ENCODE measurements around the gene PDPK1.

Gene PDPK1
- 76.6 to 89.3 reads per million in 2 experiments for total RNA-seq

DNA sequence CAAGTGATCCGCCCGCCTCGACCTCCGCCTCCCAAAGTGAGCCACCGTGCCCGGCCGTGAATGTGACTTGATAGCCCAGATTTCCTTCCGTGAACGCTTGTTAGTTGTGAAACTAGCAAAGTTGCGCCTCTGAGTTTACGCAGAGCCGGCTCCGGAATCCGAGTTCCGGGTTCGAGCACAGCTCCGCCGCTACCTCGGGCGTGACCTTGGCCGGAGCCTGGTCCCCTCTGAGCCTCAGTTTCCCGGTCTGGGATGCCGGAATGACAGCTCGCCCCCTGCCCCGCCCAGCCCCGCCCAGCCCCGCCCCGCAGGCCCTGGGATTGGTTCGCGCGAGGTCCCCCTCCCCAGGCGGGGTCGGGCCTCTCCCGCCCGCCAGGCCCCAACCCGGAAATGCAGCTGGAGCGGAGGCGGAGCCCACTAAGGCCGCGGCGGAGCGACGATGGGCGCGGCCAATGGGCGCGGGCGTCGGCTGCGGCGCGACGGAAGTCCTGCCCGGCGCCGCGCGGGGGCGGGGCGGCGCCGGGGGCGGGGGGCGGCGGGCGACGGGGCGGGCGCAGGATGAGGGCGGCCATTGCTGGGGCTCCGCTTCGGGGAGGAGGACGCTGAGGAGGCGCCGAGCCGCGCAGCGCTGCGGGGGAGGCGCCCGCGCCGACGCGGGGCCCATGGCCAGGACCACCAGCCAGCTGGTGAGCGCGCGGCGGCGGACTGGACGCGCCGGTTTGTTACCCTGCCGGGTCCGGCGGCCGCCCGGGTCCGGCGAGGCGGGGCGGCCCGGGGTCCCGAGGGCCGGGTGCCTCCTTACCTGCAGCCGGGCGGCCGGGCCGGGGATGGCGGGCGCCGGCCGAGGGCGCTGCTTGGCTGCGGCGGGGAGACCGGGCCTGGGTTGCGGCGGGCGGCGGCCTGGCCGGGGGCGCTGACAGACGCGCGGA, at the start of gene PDPK1:
Gene PDPK1 (plus strand): TSS at position 571 of the 929 bp plus-strand sequence. CDS start 92 bp downstream, at position 663.
- DNase-seq (ENCODE audit: low read depth), result peak; percentile 91

DNA sequence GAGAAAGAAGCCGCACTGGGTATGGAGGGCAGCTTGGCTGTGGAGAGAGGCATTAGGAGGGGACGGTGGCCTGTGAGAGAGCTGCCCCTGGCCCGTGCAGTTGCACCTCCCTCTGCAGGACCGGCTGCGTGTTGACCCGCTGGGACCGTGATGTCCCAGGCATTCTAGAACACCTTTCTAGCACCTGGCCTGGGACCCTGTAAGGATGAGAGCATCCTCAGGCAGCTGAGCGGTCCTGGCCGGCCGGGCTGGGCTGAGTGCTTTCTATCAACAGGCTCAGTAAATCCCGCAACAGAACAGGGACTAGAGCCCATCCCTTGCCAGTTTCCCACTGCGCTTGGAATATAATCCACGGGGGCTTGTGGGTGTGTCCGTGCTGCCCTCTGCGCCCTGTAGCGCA, 48.2 kb upstream of the PDPK1 start:
- DNase-seq (ENCODE audit: low read depth), result no peak

DNA sequence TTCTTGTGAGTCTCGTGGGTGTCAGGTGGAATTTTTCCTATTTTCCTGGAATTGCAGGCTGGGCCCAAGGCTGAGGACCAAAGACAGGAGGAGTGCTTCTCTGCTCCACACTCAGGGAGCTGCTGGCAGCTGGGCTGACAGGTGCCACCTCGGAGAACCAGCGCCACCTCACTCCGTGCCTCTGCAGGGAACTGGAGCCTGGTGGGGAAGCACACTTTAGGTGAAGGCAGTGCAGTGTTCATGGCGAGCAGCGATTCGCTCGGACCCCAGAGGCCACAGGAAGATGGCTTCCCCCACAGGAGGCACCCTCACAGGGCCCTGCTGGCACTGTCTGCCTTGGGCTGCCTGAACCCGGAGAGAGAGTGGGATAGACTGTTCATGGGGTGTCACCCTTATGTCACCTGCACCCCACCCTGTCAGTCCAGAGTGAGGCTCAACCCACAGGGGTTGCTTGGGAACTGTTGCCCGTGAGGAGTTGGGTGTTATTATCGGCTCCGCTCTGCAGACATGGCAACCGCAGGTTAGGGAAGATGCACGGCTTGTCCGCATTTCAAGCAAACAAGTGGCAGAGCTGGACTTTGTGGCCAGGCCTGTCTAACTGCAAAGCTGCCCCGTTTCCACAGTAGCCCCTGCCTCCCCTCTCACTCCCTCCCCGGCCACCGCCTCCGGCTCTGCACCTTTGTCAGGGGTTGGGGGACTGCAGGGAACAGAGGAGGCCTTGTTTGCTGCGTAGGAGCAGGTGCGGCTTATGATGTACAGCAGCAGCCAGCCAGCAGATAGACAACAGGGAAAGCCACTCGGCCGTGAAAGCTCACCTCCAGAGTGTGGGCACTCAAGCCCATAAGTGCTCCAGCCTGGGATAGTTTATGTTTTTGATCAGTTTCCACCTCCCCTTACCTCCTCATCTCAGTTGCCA, 47.4 kb upstream of the PDPK1 start:
- DNase-seq (ENCODE audit: low read depth), result no peak

DNA sequence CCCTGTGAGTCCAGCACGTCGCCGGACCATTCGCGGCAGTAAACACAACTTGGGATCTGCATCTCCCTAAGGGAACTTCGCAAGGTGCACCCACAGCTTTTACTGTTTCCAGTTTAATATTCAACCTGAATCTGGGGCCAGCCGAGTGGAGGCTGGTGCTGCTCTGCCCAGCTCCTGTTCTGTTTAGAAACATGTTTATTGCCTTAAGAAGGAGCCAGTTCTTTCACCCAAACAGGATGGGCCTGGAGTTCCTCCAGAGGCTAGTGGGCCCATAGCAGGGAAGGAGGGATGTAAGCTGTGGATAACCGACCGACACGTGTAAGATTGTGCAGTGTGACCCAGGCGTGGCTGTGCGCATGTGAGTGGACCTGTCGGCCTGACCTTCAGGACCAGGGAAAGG, 45.5 kb upstream of the PDPK1 start:
- DNase-seq (ENCODE audit: low read depth), result no peak

DNA sequence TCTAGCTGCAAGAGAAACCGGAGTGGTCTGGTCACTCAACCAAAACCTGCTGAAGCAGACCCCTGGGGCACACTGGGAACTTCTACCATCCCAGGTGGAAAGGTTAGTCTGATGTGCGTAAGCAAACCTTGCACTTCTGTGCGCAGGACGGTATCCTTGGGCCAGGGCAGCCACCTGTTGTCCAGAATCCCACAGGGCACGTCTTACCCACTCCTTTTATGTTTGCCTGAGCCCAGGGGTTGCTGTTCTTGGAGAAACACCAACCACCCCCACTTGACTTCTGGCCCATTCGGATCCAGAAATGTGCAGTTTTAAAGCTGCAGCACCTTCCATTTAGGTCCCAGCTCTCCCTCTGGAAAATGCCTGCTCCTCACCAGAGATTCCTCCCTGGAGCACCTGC, 44.2 kb upstream of the PDPK1 start:
- DNase-seq (ENCODE audit: low read depth), result no peak

DNA sequence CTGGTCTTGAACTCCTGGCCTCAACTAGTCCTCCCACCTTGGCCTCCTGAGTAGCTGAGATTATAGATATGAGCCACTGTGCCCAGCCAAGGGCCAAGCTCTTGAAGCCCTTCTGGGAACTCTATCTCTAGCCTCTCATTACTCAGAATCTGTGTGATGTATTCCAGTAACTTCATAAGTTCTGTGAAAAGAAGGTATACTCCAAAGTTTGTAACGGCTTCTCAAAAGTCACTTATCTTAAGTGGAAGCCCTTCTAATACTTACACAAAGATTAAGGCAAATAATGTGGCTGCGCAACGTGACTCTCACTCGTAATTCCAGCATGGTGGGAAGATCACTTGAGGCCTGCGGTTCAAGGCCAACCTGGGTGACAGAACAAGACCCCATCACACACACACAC, 43.2 kb upstream of the PDPK1 start:
- DNase-seq (ENCODE audit: low read depth), result no peak

DNA sequence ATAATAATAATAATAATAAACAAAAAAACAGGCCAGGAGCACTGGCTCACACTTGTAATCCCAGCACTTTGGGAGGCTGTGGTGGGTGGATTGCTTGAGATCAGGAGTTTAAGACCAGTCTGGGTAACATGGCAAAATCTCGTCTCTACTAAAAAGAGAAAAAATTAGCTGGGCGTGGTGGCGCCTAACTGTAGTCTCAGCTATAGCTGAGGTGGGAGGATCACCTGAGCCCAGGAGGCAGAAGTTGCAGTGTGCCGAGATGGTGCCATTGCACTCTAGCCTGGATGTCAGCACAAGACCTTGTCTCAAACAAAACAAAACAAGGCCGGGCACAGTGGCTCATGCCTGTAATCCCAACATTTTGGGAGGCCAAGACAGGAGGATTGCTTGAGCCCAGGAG, 42.8 kb upstream of the PDPK1 start:
- no peak for DNase-seq (ENCODE audit: low read depth)

DNA sequence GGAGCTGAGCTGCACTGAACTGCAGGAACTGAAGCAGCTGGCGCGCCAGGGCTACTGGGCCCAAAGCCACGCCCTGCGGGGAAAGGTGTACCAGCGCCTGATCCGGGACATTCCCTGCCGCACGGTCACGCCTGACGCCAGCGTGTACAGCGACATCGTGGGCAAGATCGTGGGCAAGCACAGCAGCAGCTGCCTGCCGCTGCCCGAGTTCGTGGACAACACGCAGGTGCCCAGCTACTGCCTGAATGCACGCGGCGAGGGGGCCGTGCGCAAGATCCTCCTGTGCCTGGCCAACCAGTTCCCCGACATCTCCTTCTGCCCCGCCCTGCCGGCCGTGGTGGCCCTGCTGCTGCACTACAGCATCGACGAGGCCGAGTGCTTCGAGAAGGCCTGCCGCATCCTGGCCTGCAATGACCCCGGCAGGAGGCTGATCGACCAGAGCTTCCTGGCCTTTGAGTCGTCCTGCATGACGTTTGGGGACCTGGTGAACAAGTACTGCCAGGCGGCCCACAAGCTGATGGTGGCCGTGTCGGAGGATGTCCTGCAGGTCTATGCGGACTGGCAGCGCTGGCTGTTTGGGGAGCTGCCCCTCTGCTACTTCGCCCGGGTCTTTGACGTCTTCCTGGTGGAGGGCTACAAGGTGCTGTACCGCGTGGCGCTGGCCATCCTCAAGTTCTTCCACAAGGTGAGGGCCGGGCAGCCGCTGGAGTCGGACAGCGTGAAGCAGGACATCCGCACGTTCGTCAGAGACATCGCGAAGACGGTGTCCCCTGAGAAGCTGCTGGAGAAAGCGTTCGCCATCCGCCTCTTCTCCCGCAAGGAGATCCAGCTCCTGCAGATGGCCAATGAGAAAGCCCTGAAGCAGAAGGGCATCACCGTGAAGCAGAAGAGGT, 41.4 kb upstream of the PDPK1 start:
- no peak for DNase-seq (ENCODE audit: low read depth)

DNA sequence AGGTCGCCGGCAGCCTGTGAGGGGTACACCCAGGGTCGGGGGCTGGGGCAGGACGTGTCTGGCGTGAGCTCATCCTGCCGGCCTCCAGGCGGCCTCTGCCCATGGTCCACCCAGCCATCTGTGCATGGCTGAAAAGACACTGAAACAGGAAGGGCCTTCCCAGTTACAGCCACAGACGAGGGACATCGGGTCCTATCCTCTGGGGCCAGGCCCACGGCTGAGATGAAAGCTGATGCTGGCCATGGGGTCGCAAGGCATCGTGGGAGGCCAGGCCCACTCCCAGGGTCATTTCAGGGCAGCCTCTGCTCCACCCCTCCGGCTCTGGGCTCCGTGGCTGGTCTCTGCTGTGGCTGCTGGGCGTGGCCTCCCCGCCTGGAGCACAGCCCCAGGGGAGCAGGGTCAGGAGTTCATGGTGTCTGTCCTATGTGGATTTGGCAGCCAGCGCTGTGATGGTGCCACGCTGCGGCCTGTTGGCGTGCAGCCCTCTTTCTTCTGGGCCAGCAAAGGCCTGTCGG, 40.6 kb upstream of the PDPK1 start:
- DNase-seq (ENCODE audit: low read depth), result no peak

DNA sequence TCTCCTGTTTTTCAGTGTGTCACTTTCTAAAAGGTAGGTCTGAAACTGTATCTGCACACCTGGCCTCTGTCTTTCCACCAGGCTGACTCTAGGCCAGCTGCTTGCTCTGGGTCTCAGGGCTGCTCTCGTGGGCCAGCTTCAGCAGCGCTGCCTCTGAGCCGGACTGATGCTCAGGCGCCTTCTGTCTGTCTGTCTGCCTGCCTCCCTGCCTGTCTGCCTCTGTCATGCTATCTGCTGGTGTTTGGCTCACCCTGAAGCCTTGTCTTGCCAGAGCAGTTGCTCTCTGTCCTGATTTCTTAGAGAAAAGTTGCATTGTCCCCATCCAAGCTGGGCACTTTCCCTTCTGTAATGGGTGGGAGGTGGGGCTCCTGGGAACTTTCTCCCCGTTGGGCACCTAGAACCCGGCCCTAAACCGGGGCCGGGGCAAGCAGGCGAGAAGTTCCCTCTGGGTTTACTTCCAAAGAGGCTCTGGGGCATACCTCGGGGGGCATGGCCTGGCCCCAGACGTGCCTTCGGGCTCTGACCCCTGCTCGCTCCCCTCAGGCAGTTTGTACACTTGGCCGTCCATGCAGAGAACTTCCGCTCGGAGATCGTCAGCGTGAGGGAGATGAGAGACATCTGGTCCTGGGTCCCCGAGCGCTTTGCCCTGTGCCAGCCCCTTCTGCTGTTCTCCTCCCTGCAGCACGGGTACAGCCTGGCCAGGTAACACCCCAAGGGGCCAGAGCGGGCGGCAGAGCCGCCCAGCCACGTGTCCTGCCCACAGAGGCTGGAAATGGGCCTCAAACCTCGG, 39.9 kb upstream of the PDPK1 start:
- DNase-seq (ENCODE audit: low read depth), result no peak

DNA sequence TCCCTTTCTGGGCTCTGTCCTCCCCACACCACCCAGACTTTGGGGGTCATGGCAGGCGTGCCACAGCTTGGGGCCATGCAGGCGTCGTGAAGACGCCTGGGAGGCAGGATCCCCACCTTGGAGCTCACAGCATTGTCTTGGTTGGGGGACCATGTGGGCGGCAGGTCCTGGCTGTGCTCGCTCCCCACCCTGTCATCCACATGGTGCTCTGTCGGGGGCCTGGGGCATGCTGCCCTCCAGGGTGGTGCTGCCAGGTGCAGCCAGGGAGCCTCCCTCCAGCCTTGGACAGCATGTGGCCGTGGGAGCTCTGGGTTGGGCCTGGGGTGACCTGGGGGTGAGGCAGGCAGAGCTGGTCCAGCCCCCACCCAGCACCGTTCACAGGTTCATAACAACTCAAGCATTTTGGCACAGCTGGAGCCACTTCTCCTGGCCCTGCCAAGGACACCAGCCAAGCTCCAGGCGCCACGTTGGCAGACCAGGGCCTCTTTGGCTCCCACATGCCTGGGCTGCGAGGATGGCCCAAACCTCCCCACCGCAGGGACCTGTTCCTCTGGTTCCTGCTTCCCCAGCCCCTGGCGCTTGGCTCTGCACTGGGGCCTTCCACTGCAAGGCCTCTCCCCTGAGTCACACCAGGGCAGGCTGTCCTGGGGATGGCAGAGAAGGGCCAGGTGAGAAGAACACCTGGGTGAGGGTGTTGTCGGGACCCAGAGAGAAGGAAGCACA, 39.1 kb upstream of the PDPK1 start:
- DNase-seq (ENCODE audit: low read depth), result no peak

DNA sequence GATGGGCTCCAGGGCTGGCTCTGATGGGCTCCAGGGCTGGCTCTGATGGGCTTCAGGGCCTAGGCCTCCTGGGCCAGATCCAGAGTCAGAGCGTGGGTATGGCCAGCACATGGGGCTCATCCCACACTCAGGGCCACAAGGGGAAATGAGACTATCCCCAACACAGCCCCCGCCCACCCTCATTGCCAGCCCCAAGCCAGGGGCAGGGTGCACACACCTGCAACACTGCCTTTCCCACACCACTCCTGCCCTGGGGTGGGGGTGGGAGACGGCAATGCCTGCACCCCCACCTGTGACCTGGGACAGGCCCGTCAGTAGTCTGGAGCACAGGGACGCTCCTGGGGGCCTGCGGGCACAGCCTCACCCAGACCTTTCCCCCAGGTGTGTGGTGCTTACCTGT, 38.4 kb upstream of the PDPK1 start:
- no peak for DNase-seq (ENCODE audit: low read depth)

DNA sequence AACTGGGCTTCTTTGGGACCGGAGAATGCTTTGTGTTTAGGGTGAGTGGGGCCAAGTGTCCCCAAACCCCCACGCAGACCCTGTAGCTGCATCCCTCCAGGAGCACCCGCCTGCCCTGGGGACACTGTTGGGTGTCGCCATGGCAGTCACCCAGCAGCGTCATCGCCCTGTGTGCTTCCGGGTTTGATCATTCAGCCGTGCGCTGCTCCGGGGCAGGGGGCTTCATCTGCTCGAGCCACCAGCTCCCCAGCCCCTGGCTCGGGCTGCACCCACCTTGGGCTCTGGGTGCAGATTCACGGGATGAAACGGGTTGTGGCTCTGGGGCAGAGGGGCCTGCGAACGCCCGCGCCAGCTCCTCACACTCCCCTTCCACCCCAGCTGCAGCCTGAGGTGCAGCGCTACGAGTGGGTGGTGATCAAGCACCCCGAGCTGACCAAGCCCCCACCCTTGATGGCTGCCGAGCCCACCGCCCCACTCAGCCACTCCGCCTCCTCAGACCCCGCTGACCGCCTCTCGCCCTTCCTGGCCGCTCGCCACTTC, 37.9 kb upstream of the PDPK1 start:
- no peak for DNase-seq (ENCODE audit: low read depth)

DNA sequence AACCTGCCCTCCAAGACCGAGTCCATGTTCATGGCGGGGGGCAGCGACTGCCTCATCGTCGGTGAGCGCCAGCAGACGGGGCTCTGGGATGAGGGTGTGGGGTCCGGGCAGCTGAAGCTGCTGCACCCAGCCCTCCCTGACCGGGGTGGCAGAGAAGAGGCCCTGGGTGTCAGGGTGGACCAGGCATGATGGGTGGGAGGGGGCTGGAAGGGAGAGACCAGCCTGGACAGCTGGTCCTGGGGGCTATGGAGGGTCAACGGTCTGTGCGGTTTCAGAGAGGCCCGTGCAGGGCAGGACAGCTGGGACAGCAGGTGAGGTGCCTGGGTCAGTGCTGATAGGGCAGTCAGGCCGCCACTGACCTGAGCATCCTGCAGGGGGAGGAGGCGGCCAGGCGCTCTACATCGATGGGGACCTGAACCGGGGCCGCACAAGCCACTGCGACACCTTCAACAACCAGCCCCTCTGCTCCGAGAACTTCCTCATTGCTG, 37.3 kb upstream of the PDPK1 start:
- no peak for DNase-seq (ENCODE audit: low read depth)

DNA sequence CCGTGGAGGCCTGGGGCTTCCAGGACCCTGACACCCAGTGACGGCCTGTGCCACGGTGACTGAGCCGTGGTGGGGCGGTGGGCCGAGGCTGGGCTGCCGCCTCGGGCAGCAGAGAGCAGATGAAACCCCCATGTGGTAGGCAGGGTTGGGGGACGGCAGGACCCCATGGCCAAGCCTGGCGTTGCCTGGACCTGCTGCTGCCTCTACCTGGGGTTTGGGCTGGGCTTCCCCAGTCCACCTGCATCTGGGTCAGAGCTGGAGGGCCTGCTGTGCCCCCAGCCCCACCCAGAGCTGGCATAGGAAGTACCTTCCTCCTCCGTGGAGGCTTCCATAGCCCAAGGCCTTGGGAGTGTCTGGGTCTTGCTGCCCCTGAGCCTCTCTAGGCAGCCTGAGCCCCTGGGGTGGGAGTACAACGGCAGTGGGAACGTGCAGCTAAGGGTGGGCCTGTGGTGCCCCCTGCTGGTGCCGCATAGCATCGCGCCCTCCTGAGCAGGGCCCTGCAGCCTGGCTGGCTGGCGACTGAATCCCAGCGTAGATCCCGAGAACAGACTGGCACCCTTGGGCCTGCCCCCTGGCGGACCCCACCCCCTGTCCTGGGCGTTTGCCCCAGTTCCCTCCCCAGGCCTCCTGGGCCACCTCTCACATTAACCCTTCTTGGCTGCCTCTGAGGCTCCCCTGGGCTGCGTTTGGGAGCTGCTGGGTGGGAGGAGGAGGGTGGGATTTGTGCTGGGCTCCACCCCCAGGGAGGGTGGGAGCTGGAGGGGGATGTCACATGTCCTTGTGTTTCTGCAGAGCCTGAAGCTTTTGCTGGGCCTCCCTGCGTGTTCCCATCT, 36.7 kb upstream of the PDPK1 start:
- peak; percentile 69 for DNase-seq (ENCODE audit: low read depth)

DNA sequence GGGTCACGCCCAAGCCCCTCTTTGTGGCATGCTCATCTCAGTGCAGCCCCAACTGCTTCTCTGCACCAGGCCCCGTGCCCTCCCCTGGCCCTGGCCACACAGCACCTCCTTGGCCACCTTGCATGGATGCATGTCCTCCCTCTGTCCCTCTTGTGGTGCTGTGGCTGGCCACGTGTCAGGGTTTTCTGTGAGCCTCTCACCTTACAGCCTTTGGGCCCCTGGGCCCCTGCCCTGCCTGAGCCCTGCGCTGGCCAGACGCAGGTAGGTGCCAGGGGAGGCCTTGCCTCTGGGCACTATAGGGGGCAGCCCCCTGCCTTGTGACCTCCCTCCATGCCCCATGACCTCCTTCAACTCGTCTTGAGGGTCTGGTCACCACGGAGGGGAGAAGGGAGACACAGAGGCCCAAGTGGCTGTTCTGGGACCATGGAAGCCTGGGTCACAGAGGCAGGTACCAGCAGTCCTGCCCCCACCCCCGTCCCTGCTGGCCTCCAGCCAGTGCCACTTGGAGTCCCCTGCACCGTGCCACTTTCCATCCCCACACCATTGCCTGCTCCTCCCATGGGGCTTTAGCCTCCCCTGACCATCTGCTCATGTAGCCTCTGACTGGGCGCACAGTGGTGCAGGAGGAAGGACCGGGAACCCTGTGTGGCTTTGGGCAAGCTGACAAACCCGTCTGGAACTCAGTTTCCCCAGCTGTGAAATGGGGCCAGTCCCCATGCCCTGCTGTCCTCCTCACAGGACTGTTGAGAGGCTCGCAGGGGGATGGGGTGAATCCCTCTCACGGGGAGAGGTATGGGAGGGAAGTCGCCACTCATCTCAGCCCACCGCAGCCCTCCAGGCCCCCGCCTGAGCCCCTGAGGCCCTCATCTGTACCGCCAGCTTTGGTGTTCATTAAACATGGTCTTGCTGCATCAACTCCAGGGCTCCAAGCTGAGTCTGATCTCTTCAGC, 35.6 kb upstream of the PDPK1 start:
- no peak for DNase-seq (ENCODE audit: low read depth)

DNA sequence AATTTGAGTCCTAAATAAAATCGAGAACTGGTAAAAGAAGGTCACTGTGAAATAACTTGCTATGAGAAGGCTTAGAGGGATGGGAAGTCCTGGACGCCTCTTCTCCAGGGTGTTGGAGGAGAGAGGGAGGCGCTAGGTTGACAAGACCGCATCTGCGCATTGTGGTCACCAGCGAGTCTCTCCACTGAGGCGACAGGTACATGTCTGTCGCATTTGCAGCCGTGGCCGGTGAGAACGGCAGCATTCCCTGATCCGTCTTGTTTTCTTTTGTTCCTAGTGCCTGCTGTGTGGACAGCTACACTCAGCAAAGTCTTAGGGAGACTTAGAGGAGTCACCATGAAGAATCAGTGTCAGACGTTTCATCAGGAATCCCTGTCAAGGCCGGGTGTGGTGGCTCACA, 32.1 kb upstream of the PDPK1 start:
- no peak for DNase-seq (ENCODE audit: low read depth)

Measured in T follicular helper cell (primary cell).